HL-60/S4 treated with phorbol 12-myristate 13-acetate at 8.2 ng/mL for 4 days and 3 days (cell line): ENCODE data around the gene SMIM35.

ENCODE experiments used
- in situ Hi-C: fragments of 300-500 bp; cut with MboI; formaldehyde crosslinking; loops from 2 replicates; pipeline ENCODE4 v1.15.0; 2022; ENCODE audit warnings: low sequenced_read_pairs

Gene SMIM35

GRCh38 chr11:118007040-118007439, 79.7 kb downstream of the SMIM35 start:
- in situ Hi-C loops = no loop called here

- in situ Hi-C loops = no loop called here
Measured at GRCh38 chr11:118006153-118006534, 80.6 kb downstream of the SMIM35 start.

- in situ Hi-C loops = no loop called here
Measured at GRCh38 chr11:118005224-118006152, 81.3 kb downstream of the SMIM35 start.

GRCh38 chr11:118004543-118005223, 82.1 kb downstream of the SMIM35 start:
- in situ Hi-C loops = no loop called here

GRCh38 chr11:118003456-118003855, 83.3 kb downstream of the SMIM35 start:
- in situ Hi-C loops = no loop called here

- in situ Hi-C loops = no loop called here
Measured at GRCh38 chr11:118002541-118003423, 84.0 kb downstream of the SMIM35 start.

DNA sequence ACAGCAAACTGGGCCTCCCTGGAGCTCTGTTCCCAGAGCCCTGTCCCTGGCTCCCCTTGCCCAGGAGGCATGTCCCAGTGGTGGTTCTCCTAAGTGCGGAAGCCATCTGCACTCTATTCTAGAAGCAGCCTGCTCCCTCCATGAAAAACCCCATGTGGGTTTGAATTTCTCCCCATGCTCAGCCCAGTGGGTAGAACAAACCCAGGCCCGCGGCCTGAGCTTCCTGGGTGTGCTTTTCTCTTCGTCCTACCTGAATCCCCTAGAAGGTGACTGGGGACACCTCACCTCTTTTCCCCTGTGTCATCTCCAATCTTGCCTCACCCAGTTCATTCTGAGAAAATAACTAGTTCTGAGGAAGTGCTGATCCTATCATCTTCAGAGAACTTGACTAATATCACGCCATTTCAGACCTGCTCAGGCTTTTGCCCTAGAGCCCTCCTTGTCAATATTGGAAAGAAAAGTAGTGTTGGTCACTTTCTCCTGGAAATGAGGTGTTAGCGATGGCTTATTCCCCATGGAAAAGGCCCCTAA, 84.7 kb downstream of the SMIM35 start:
- in situ Hi-C loops = no loop called here

- in situ Hi-C loops = no loop called here
Measured at GRCh38 chr11:118001494-118001971, 85.2 kb downstream of the SMIM35 start.

GRCh38 chr11:118000850-118001228, 85.9 kb downstream of the SMIM35 start:
- in situ Hi-C loops = no loop called here

- in situ Hi-C loops = no loop called here
Measured at GRCh38 chr11:118000067-118000849, 86.5 kb downstream of the SMIM35 start.

DNA sequence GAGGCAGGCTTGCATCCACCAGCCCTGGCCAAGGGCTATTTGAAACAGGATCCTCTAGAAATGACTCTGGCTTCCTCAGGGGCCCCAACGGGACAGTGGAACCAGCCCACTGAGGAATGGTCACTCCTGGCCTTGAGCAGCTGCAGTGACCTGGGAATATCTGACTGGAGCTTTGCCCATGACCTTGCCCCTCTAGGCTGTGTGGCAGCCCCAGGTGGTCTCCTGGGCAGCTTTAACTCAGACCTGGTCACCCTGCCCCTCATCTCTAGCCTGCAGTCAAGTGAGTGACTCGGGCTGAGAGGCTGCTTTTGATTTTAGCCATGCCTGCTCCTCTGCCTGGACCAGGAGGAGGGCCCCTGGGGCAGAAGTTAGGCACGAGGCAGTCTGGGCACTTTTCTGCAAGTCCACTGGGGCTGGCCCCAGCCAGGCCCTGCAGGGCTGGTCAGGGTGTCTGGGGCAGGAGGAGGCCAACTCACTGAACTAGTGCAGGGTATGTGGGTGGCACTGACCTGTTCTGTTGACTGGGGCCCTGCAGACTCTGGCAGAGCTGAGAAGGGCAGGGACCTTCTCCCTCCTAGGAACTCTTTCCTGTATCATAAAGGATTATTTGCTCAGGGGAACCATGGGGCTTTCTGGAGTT, 87.3 kb downstream of the SMIM35 start:
- in situ Hi-C loops = loop anchor here (10.0 kb wide), 1 partner anchor 55 kb away; no protein-coding TSS in a partner anchor

DNA sequence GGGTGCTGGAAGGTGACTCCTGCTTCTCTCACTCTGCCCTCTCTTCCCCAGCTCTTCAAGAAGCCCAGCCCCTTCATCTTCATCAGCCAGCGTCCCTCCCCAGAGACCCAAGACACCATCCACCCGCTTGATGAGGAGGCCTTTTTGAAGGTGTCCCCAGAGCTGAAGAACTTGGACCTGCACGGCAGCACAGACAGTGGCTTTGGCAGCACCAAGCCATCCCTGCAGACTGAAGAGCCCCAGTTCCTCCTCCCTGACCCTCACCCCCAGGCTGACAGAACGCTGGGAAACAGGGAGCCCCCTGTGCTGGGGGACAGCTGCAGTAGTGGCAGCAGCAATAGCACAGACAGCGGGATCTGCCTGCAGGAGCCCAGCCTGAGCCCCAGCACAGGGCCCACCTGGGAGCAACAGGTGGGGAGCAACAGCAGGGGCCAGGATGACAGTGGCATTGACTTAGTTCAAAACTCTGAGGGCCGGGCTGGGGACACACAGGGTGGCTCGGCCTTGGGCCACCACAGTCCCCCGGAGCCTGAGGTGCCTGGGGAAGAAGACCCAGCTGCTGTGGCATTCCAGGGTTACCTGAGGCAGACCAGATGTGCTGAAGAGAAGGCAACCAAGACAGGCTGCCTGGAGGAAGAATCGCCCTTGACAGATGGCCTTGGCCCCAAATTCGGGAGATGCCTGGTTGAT, 88.0 kb downstream of the SMIM35 start:
- in situ Hi-C loops = loop anchor here (10.0 kb wide), 1 partner anchor 56 kb away; no protein-coding TSS in a partner anchor

GRCh38 chr11:117997823-117998579, 88.8 kb downstream of the SMIM35 start:
- in situ Hi-C loops = loop anchor here (10.0 kb wide), 1 partner anchor 57 kb away; no protein-coding TSS in a partner anchor

DNA sequence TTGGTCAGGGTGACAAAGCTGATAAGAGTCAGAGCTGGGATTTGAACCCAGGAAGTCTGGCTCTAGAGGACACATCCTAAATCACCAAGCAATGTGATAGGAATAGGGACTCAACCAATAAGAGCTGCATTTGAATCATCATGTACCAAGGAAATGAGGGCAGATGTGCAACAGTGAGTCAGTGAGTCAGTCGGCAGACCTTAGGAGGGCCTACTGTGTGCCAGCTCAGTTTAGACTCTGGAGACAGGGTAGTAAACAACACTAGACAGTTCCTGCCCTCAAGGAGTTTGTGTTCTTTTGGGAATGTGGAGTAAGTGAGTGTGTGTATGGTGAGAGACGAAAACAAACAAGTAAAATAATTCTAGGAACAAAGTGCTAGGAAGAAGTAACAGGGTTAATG, 89.4 kb downstream of the SMIM35 start:
- in situ Hi-C loops = loop anchor here (10.0 kb wide), 1 partner anchor 57 kb away; no protein-coding TSS in a partner anchor

- in situ Hi-C loops = loop anchor here (10.0 kb wide), 1 partner anchor 59 kb away; no protein-coding TSS in a partner anchor
Measured at GRCh38 chr11:117996058-117996457, 90.7 kb downstream of the SMIM35 start.

GRCh38 chr11:117995472-117995871, 91.3 kb downstream of the SMIM35 start:
- in situ Hi-C loops = loop anchor here (10.0 kb wide), 1 partner anchor 59 kb away; no protein-coding TSS in a partner anchor

- in situ Hi-C loops = loop anchor here (10.0 kb wide), 1 partner anchor 61 kb away; no protein-coding TSS in a partner anchor
Measured at GRCh38 chr11:117993988-117994745, 92.6 kb downstream of the SMIM35 start.
